Stimulated activated CD4-positive, alpha-beta T cell treated with anti-CD3 and anti-CD28 coated beads, Interleukin-15, amount 100 ng/mL, for 1 hour (primary cell): ENCODE measurements around the gene MED27.
"Not testable (repeated sequence)": the region's sequence is repeated elsewhere in the genome, so short reads cannot be mapped to it uniquely, and the experiment has no call there.

Experiments
- DNase-seq, 2 donors: peaks; one replicate each; pipeline ENCODE4 v3.0.0-alpha.2; 2020; ENCODE audit warnings: low read depth in 1 of 2, low spot score in 1 of 2

The MED27 gene

GRCh38 chr9:132077881-132078698, 1.6 kb downstream of the MED27 start:
- DNase-seq: no peak

DNA sequence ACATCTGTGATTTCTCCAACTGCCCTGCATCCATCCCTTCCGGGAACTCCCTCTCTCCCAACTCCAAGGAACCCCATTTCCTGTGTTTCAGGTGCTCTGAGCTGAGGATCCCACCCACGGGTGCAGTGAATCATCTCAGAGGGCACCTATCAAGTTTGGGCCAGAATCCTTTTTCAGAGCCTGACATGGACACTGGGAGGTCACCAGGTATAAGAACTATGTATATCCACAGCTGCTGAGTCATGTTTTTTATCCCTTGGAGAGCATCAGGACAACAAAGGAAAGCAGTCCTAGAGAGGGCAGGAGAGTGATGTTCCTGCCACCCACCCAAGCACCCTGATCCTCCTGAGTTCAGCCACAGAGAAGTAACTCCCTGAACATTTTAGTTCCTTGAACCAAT, 3.8 kb downstream of the MED27 start:
- DNase-seq: no peak

- DNase-seq: no peak
These were observed 4.9 kb downstream of the MED27 start for GRCh38 chr9:132074736-132075135.

GRCh38 chr9:132071847-132072507, 7.7 kb downstream of the MED27 start:
- no peak for DNase-seq

- DNase-seq: no peak
These were observed 10.4 kb downstream of the MED27 start for GRCh38 chr9:132069046-132069898.

GRCh38 chr9:132068605-132069004, 11.1 kb downstream of the MED27 start:
- no peak for DNase-seq

- DNase-seq: no peak
These were observed 13.2 kb downstream of the MED27 start for GRCh38 chr9:132066511-132066910.

- DNase-seq: no peak
These were observed 13.6 kb downstream of the MED27 start for GRCh38 chr9:132066057-132066456.

DNA sequence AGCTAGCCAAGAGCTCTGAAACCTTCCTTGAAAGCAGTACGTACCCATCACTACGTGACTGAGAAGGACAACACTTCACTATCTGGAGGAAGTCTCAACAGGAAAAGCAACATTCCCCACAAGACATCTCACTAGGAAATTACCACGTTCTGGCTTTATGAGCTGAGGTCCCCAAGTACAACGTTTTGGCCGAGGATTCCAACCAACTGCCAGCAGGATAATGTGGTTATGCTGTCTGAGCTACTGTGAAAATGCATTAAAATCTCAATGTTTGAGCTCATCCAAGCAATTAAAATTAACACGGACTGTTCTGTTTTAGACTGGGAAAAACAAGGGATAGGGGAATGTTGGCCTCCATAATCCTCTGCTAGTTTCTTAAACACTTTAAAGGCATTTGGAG, 16.4 kb downstream of the MED27 start:
- no peak for DNase-seq

DNA sequence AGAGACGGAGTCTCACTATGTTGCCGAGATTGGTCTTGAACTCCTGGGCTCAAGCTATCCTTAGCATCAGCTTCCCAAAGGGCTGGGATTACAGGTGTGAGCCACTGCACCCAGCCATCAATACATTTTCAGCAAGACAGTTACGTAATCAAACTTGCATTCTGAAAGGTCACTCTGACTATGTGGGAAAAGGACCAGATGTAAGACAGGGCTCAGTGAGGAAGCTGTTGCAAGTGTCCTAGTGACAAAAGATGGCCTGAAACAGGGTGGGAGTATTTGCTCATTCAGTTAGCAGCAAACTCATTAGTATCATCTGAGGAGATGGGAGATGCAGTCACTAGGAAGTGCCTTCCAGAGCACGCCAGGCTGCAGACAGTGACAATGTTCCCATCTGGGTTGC, 16.9 kb downstream of the MED27 start:
- DNase-seq: no peak

- DNase-seq: no peak
These were observed 18.1 kb downstream of the MED27 start for GRCh38 chr9:132061526-132061925.

DNA sequence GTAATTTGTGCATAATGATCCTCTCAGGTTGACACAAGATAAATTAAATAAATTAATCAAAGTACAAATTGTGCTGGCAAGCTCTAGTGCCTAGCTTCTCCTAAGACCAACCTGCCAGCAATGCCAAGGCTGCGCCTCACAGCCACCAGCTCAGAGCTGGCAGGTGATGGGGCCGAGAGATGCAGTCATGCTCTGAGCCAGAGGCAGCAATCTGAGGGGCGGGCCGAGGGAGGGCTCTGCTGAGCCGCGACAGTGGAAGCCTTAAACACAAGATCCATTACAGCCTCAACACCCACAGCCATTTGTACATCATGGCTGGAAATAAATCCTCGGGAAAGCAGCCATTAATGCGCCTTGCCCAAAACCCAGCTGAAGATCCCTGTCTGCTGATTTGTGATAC, 20.3 kb downstream of the MED27 start:
- no peak for DNase-seq

DNA sequence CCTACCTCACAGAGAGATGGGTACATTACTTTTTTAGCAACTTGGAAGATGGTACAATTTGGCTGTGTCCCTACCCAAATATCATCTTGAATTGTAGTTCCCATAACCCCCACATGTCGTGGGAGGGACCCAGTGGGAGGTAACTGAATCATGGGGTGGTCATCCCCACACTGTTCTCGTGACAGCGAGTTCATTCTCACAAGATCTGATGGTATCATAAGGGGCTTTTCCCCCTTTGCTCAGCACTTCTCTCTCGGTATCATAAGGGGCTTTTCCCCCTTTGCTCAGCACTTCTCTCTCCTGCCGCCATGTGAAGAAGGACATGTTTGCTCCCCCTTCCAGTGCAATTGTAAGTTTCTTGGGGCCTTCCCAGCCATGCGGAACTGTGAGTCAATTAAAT, 21.4 kb downstream of the MED27 start:
- DNase-seq: not testable (repeated sequence)

GRCh38 chr9:132056717-132057560, 22.7 kb downstream of the MED27 start:
- no peak for DNase-seq

- no peak for DNase-seq
These were observed 23.9 kb downstream of the MED27 start for GRCh38 chr9:132055756-132056155.

DNA sequence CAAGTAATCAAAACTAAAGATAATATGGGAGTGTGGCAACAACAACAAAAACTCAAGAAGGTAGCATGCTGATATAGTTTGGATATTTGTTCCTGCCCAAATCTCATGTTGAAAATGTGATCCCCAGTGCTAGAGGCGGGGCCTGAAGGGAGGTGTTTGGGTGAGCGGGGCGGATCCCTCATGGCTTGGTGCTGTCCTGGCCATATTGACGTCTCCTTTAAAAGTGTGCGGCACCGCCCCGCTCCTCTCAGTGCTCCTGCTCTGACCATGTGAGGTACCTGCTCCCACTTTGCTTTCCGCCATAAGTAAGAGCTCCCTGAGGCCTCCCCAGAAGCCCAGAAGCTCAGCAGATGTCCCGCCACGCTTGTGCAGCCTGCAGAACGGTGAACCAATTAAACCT, 25.6 kb downstream of the MED27 start:
- no peak for DNase-seq

DNA sequence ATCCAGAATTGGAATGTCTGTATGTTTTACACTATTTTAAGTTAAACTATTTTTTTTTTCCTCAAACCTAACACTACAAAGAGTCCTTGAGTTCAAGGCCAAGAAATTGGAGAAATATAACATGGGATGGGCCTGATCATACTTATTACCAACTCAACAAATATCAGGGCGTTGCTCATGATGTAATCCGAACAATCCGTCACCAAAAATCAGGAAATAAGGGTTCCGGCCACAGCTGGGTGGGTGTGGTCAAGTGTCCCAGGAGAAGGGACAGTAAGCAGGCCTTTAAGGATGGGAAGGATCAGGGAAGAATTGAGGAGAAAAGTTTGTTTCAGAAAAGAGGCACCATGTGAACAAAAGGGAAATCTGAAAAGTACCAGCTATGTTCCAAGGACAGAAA, 29.8 kb downstream of the MED27 start:
- no peak for DNase-seq

DNA sequence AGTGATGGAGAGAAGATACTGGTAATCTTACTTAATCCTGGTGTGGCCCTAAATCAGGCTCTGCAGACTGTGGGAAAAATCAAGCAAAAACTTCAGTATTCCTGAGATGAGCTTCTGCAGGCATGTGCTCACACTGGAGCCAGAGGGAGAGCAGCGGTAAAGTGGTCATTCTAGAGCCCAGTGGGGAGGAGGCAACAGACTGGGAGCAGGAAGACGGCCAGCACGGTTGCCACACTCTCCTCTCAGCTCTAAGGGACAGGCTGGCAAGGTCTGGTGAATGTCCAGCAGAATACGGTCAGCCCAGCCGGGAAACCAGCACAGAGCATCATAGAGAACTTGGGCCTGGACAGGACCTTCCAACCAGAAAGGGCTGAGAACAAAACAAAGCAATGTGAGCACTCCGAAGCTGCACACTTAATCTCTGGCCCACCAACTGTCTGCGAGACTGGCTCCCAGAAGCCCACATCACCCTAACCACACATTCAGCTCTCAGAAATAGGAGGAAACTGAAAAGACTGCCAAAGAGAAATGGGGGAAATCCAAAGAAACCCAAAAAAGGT, 30.3 kb downstream of the MED27 start:
- no peak for DNase-seq

GRCh38 chr9:132048201-132048600, 31.5 kb downstream of the MED27 start:
- no peak for DNase-seq

DNA sequence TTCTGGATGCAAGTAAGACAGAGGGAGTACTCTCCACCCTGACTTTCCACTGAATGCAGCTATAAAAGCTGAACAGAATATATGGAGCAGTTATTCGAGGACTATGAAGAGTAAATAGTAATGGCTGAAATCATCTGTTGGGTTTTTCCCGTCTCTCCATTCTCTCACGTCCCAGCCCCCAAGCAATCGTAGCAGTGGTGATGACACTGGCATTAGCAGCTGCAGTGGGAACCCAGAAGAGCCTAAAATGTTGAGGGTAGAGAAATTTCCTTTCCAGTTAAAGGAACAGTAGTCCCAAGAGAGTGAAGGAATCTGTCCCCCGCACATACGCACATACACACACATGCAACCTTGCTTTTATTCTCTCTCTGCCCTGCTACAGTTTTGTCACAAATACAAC, 33.2 kb downstream of the MED27 start:
- DNase-seq: no peak
